ENCODE measurements around the gene CLDN11.

Gene CLDN11

DNA sequence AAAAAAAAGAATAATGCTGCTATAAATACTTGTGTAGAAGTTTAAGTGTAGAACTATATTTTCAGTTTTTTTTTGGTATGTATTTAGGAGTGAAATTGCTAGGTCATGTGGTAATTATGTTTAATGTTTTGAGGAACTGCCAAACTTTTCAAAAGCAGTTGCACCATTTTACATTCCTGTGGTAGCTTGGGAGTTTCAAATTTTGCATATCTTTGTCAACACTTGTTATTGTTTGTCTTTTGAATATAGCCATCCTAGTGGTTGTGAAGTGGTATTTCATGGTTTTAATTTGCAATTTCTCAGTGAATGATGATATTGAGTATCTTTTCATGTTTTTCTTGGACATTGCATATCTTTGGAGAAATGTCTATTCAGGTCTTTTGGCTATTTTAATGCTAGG lies 30.7 kb upstream of the CLDN11 start:
- Histone ChIP-seq H3K9me3 (no peaks in the 10 kb centered on the region), H3K4me3 (ENCODE audit: low read depth, low read length) (no peak overlapping the region), H3K4me1 (no peaks in the 10 kb centered on the region), H3K27me3 (no peaks in the 10 kb centered on the region), H3K36me3 (peaks cover 29% of the 10 kb centered on the region)
- TF ChIP-seq CTCF (IDR thresholded peaks at IDR 0.05; ENCODE audit: low read depth, low read length), result no peak
- DNase-seq, result no peak

GRCh38 chr3:170391108-170391507 lies 27.6 kb upstream of the CLDN11 start:
- no peak for DNase-seq
- peaks cover 26% of the 10 kb centered on the region for H3K36me3 ChIP-seq
- H3K27me3 ChIP-seq, result no peaks in the 10 kb centered on the region
- H3K4me1 ChIP-seq, result no peaks in the 10 kb centered on the region
- no peak overlapping the region for H3K4me3 ChIP-seq (ENCODE audit: low read depth, low read length)
- no peak for TF ChIP-seq CTCF (IDR thresholded peaks at IDR 0.05; ENCODE audit: low read depth, low read length)
- no peaks in the 10 kb centered on the region for H3K9me3 ChIP-seq

DNA sequence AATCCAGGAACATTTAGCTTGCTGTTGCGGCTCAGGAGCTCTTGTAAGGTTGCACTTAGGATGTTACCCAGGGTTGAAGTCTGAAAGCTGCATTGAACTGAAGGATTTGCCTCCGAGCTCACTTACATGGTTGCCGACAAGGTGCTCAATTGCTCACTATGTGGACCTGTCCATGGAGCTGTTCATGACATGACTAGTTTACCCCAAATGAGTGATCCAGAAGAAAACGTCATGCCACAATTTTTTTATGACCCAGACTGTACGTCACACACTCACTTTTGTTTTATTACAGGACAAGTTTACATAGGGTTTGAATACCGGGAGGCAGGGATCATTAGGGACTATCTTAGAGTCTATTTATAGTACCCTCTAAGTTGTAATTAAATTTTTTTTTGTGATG lies 21.0 kb upstream of the CLDN11 start:
- H3K4me1 ChIP-seq, result no peaks in the 10 kb centered on the region
- H3K9me3 ChIP-seq, result no peaks in the 10 kb centered on the region
- DNase-seq, result no peak
- H3K4me3 ChIP-seq (ENCODE audit: low read depth, low read length), result no peak overlapping the region
- H3K36me3 ChIP-seq, result no peaks in the 10 kb centered on the region
- TF ChIP-seq CTCF (IDR thresholded peaks at IDR 0.05; ENCODE audit: low read depth, low read length), result no peak
- H3K27me3 ChIP-seq, result no peaks in the 10 kb centered on the region

DNA sequence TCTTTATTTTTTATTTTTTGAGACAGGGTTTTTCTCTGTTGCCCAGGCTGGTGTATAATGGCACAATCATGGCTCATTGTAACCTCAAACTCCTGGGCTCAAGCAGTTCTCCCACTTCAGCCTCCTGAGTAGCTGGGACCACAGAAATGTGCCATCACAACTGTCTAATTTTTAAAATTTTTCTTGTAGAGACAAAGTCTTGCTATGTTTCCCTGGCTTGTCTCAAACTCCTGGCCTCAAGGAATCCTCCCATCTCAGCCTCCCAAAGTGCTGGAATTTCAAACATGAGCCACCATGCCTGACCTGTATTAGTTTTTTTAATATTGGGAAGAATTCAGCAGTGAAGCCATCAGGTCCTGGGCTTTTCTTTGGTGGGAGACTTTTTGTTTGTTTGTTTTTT lies 13.6 kb upstream of the CLDN11 start:
- no peak overlapping the region for H3K4me3 ChIP-seq (ENCODE audit: low read depth, low read length)
- H3K4me1 ChIP-seq, result no peaks in the 10 kb centered on the region
- H3K27me3 ChIP-seq, result no peaks in the 10 kb centered on the region
- H3K36me3 ChIP-seq, result no peaks in the 10 kb centered on the region
- no peak for TF ChIP-seq CTCF (IDR thresholded peaks at IDR 0.05; ENCODE audit: low read depth, low read length)
- H3K9me3 ChIP-seq, result no peaks in the 10 kb centered on the region
- no peak for DNase-seq

DNA sequence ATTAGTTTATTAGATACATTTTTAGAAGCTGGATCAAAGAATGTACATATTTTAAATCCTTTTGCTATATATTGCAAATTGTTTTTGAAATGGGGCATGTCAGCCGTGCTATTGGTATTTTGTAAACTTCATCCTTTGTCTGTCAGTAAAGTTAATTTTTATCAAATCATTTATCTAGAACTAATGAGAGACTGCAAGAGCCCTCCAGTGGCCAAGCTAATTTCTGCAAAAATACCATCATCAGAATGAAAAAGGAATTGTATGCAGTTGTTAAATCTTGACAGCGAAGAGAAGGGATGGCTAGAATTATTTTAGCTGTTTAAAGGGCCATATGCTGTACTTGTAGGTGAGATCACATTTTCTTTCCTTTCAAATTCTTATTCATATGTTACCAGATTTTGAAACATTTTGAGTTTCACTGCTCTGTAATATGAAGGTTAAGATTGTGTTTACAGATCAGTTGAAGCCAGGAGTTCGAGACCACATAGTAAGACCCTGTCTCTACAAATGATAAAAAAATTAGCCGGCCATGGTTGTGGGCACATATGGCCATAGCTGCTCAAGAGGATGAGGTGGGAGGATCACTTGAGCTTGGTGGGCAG lies 8.1 kb upstream of the CLDN11 start:
- no peaks in the 10 kb centered on the region for H3K36me3 ChIP-seq
- H3K27me3 ChIP-seq, result no peaks in the 10 kb centered on the region
- H3K9me3 ChIP-seq, result no peaks in the 10 kb centered on the region
- H3K4me3 ChIP-seq (ENCODE audit: low read depth, low read length), result no peak overlapping the region
- no peaks in the 10 kb centered on the region for H3K4me1 ChIP-seq
- no peak for DNase-seq
- TF ChIP-seq CTCF (IDR thresholded peaks at IDR 0.05; ENCODE audit: low read depth, low read length), result peak; percentile 66

DNA sequence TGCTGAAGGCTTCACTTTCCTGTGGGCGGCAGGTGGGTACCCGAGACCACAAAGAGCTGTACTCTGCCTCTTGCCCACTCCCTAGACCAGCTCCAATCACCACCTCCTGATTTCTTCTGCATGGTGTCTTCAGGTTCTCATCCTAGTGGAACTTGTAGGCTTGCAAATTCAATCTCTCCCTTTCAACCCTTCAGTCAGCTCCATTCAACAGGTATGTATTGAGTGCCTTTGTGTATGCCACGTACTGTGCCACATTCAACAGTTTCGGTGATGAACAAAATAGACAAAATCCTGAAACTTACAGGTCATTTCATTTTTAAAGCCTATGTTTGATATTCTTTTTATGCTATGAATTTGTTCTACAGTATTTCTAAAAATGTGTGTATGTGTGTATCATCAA lies 5.4 kb upstream of the CLDN11 start:
- no peak for DNase-seq
- no peak for TF ChIP-seq CTCF (IDR thresholded peaks at IDR 0.05; ENCODE audit: low read depth, low read length)
- Histone ChIP-seq H3K9me3 (no peaks in the 10 kb centered on the region), H3K4me3 (ENCODE audit: low read depth, low read length) (no peak overlapping the region), H3K36me3 (no peaks in the 10 kb centered on the region), H3K27me3 (no peaks in the 10 kb centered on the region), H3K4me1 (no peaks in the 10 kb centered on the region; the same call in 1 of the 2 replicates)

Measured in BE2C (cell line).